ENCODE results near the gene TBC1D22A.
"Not testable (repeated sequence)": the region's sequence is repeated elsewhere in the genome, so short reads cannot be mapped to it uniquely, and the experiment has no call there.

TBC1D22A gene, protein sequence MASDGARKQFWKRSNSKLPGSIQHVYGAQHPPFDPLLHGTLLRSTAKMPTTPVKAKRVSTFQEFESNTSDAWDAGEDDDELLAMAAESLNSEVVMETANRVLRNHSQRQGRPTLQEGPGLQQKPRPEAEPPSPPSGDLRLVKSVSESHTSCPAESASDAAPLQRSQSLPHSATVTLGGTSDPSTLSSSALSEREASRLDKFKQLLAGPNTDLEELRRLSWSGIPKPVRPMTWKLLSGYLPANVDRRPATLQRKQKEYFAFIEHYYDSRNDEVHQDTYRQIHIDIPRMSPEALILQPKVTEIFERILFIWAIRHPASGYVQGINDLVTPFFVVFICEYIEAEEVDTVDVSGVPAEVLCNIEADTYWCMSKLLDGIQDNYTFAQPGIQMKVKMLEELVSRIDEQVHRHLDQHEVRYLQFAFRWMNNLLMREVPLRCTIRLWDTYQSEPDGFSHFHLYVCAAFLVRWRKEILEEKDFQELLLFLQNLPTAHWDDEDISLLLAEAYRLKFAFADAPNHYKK

DNA sequence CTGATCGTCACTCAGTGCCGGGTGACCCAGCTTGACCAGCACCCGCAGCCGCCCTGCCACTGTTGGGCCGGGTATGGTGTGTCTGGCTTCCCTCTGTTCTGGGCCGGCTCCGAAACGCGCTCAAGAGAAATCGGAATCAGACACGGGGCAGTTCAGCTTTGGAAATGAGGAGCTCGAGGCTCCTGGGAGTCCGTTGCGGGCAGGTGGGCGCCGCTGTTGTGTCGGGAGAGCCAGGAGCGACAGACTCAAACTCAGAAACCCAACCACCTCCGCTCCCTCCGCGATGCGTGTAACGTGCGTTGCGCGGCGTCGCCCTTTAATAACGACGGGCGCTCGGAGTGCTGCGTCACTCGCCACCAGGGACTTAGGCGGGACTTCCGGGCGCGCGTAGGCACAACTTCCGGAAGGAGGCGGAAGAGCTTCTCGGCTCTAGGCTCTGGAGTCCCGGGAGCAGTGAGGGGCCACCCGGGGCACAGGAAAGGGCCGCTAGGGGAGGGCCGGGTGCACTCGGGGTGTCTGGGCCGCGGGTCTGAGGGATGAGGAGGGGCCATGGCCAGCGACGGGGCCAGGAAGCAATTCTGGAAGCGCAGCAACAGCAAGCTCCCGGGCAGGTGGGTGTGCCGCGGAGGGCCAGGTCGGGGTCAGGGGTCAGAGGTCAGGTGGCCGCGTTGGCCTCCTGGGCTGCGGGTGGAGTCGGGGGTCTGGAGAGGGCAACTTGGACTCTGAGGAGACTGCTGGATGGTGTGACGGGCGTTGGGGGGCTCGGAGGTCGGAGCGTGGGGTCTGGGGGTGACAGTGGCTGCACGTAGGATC is at the start of gene TBC1D22A:
TSS of gene TBC1D22A (plus strand) at position 413 of the 813 bp plus-strand sequence. CDS start at position 550, 137 bp downstream.
- DNase-seq: peak; percentile 94 to 95

DNA sequence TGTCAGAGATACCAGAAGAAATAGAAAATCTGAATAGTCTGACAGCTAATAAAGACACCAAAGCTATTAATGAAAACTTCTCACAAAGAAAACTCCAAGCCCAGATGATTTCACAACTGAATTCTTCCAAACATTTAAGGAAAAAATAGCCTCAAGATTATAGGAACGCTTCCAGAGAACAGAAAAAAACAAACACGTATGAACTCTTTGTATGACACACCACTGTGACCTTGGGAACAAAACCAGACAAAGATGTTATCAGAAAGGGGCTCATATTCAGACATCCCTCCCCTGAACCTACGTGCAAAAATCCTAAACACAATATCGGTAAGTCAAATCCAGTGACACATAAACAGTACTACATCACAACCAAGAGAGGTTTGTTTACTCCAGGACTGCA is 47.9 kb upstream of the TBC1D22A start:
- no peak for DNase-seq

DNA sequence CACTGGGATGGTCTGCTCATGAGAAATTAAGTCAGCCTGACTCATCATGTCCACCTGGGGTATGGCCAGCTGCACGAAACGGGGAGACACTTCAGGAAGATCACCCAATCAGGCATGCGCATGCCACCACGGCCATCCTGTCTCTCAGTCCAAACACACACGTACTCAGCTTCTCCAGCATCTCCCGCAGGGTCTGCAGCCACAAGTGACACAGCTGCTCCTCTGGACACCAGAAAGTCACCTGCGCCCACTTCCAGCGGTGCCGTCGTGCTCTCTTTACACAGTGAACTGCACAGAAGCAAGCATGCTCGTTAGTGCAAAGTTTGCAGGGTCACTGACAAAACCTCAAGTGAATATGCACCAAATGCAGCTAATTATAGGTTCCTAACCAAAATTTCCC is 42.5 kb upstream of the TBC1D22A start:
- DNase-seq: no peak

DNA sequence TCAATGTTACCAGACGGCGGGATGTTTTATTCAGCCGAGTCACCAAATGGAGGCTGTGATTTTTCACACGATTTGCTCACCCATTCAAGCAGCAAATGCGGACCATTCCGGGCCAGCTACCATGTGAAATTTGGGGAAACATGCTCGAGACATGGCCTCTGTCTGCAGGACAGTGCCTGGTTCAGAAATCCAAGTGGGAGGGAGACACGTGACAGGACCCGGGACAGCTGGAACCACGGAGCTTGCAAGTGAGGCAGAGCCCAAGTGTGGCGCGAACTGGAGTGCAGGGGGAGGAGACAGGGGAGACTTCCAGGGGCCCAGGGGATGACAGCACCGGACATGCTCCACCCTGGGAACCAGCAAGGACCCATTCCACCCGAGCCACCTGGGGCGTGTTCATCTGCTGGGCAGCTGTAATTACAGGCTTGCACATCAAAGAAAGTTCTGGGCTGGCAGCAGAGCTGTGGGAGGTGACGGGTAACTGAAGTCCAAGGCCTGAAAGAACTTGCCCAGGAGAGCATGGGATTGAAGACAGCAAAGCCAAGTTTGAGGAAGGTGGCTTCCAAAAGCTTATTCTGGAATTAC is 40.9 kb upstream of the TBC1D22A start:
- no peak for DNase-seq

DNA sequence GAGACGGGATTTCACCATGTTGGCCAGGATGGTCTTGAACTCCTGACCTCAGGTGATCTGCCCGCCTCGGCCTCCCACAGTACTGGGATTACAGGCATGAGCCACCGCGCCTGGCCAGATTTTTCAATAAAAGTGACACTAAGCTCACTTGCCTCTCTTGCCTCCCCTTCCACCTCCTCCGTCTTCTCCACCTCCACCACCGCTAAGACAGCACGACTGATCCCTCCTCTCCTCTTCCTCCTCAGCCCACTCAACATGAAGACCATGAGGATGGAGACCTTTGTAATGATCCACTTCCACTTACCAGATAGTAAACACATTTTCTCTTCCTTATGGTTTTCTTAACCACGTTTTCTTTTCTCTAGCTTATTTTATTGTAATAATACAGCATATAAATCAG is 38.6 kb upstream of the TBC1D22A start:
- no peak for DNase-seq

DNA sequence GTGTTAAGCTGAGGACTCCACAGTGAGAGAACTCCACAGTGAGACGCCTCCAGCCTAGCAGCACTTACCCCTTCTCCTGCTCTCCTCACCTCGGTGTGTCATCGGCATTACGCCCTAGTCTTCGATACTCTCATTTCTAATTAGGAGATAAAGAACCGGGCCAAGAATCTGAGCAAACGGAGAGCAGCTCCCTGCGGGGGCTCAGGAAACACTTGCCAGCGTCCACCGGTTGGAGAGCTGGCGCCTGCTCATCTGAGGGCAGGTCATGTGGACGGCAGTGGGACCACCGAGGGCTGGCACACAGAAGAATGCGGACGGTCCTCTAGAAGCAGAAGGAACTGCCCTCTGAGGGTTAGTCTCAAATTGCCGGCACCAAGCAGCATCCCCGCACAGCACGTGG is 37.4 kb upstream of the TBC1D22A start:
- no peak for DNase-seq

DNA sequence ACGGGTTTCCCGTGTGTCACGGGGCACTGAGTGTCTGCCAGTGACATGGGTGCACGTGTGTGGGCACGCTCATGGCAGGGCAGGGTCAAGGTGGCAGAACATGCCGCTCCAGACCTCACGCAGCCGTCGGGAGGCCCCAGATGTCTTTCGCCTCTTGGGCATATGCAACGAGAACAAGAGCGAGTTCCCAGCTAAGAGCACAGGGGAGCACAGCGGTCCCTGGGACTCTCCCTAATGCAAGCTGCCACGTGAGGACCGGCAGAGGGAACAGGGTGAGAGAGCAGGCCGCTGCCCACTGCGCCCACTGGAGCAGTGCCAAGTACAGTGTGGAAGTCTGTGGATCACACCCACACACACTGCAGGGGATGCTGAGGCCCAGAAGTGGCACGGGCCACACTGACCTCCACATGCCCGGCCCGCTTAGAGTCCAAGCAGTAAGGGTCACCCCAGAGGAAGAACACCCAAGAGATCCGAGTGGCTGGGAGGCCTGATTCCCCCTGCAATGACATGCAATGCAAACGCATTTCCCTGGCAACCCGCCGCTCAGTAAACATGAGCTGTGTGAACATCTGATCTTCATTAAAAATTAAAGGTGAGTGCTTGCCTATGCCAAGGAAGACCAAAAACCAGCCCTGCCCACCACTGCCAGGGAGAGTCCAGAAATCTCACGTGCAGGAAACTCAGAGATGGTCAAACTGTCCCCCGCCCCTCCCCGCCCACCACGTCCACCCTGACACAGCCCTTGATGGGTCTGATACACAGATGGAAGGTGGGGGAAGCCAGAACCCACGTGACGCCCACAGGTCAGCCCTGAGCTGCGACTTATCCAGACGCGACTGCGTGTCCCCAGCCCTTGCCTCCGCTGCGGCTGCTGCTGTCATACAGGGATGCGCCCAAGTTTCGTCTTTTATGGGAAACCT is 36.1 kb upstream of the TBC1D22A start:
- no peak for DNase-seq

DNA sequence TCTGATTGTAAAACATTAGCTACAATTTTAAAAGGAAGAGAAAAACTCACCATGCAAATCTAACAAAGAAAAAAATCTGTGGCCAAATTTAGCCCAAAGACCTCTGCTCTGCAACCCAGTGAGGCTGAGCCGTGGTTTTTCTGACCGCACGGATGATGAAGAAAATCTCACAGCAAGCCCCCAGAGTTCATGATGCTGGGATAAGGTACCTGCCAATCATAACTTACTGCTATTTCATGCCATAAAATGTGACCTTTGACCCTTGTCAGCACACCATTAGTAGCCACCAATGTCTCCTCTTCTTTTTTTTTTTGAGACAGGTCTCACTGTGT is 35.5 kb upstream of the TBC1D22A start:
- no peak for DNase-seq

DNA sequence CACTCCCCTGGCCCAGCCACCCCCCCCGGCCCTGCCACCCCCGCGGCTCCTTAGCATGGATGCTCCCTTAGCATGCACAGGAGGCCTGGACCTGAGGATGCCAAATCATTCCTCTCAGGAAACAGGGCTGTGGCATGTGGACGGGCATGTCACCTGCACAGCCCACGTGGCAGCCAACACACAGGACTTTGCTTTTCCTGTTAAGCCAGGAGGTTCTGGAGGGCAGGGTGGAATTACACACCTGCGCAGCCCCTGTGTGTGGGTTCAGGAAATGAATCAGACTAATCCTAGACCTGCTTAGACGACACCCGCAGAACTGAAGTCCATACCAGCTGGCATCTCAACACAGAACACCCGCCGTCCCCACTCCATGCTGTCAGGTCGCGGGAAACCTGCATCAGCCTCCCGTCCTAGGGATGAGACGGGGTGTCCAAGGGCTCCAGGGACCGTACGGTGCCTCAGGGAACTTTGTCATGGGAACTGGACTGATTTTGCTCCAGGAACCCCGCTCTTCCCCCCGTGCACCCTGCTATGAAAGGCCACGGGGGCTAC is 34.6 kb upstream of the TBC1D22A start:
- DNase-seq: no peak

DNA sequence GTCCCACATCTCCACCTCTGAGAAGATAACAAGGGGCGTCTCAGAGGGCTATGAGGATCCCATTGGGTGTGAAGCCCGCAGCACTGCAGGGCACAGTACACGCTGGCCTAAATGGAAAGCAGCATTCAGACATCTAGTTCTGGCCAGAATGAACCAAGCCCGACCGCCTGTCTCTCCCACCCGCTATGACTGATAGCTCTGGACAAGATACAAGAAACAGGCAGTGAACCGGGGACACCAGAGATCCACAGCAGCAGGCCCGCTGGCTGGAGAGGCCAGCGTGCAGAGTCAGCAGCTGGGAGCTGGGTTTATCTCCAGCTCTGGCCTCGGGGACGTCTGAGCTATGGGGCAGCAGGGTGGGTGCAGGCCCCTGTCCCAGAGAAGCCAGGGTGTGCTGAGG is 34.0 kb upstream of the TBC1D22A start:
- DNase-seq: no peak

DNA sequence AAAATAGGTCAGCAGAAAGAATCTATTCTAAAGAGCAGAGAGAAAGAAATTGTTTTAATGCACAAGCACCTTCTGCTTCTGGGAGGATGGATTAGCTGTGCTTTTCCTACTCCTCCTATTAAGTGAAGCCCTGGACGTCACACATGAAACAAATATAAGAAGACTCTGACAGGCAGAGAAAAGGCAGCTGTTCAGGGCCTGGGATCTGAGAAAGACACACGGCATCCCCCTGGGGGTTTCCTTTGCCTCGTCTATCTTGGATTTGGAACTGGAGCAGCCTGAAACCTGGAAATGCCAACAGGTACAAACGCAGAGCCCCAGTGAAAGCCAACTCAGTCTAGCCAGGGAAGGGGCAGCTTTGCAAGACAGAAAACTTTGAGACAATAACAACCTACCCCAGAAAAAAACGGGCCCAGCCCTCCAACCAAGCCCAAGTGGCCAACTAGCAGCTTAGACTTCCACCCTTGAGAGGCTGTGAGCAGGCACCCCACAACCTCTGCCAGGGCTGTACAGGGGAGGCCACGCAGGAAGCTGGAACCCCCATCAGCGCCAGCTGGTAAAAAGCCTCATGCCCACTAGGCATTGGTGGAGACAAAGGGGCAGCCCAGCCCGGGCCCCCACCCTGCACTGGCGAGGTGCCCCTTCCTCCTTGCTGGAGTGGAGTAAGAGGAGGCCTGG is 31.7 kb upstream of the TBC1D22A start:
- no peak for DNase-seq

DNA sequence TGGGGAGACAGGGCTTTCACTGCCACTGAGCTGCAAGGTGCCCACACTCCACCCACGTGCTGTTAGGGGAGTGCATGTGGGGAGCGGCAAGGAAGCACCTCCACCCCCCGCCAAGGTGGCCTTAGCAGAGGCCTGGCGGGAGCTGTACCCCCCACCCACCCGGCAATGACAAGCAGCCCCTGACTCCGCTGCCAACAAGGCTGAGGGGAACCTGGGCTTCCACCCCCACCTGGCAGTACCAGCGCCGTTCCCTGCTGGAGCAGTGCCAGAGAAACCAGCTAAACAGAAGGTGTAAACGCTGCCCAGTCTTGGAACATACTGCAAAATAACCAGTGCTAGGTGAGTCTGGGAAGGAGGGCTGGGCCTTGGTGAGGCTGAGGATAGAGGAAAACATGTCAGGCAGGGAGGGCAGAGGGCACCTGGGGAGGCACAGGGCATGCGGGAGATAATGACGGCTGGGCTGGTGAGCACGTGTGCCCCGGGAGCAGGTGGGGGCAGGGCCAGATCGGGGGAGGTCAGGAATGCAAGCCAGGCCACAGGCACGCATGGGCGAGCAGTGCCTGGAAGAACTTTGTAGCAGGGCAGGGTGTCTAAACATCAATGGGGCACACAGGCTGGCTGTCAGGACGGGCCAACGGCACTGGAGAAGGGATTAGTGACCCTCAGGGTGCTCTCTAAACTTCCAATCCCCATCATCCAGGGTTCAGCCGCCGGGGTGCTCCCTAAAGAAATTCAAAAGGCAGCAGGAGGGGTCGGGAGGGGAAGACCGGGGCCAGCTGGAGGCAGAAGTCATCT is 31.0 kb upstream of the TBC1D22A start:
- no peak for DNase-seq

DNA sequence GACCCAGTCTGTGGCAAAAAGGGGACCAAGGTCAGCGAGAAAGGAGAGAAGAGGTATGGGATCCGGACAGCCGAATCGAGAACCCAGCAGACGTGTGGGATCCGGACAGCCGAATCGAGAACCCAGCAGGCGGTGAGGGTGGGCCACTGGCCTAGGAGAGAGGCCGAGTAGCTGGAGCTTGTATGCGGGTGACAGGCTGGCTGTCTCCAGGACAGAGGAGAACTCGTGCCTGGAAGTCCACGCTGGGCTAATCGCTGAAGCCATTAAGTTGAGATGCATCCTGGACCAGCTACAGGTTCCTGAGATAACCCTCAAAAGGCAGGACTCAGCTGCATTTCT is 30.4 kb upstream of the TBC1D22A start:
- DNase-seq: no peak

DNA sequence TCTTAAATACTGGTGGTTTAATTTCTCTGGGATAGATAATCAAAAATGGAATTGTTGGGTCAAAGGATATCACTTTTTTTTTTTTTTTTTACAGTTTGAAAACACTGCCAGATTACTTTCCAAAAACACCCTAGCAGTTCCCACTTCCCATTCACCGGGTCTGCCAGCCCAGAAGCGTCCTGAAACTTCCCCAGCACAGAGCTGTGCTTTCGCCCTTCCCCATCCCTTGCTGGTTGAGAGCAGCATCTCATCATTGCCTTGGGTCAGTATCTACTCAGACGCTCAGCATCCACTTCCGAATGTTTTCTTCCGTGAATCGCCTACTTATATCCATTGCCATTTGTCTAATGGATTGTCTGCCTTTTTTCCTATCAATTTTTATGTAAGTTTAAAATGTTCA is 29.9 kb upstream of the TBC1D22A start:
- DNase-seq: no peak

DNA sequence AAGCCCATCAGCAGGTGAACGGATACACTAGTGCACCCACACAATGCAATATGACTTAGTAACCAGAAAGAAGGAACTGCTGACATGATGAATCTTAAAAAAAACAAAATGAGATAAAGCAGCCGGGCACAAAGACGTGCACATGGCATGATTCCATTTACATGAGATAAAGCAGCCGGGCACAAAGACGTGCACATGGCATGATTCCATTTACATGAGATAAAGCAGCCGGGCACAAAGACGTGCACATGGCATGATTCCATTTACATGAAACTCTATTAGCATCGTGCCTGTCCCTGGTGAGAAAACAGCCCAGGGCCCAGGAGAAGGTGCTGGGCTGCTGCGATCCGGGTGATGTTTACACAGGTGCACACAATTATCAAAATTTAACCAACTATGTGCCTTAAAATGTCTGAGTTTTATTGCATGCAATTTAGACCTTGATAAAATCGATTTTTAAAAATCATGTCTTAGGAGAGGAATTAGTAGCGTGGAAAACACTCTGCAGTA is 28.2 kb upstream of the TBC1D22A start:
- DNase-seq: not testable (repeated sequence)

DNA sequence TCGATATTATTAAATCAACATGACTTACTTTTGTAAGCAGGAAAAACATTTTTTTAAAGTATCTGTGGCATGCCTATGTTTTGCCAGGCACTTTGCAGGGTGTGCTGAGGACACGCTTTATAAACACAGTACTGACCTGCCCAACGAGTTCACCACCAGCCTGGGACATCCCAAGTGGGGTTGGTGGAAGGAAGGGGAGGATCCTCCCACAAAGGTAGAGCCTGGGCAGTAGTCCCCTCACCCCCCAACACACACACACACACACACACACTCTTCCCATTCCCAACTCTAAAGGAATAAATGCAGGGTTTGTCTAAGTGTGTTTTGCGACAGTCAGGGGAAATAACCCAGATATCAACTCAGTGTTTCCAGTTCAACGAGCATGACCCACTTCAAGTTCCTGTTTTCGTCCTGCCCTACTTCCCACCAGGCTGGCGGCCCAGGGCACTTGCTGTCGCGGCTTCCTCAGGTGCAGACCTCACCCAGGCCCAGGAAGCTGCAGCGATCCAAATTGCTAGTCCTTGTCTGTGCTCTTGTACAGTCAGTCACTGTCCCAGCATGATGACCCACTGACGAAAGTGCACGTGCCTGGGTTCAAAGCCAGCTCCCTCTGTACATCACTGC is 27.5 kb upstream of the TBC1D22A start:
- DNase-seq: peak; percentile 78 to 80

DNA sequence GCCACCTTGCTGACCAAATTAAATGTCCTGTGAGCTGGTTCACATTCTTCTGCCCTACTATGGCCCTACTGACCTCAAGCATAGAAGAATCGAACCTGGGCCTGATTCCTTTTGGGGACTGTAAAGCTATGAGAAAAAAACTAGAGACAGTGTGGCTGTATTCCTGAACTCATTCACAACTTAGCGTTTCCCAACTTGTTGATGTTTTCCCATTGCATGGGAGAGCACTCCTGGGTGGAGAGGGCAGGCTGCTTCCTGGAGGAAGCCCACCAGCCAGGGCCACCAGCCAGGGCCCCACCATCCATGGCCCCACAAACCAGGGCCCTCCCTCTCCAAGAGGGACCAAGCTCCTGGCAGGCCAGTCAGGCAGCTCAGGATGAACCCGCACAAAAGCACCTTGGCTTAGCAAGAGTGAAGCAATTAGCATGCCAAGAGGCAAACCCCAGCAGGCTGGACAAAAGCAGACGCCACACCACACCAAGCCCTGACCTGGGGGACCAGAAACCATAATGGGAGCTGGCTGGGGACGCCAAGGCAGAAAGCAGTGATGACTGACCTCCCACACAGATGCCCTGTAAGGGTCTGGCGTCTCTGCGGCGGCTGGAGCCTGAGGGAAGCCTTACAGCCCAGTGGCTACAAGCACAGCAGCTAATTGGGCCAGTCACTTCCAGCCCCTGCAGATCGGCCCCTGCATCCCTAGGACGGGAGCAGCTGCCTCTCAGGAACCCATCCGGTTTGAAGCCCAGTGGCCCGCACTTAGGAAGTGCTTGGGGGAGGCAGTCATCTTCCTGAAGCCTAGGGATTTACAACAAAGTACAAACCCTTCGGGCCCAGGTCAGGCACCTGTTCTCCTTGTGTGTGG is 26.5 kb upstream of the TBC1D22A start:
- no peak for DNase-seq

DNA sequence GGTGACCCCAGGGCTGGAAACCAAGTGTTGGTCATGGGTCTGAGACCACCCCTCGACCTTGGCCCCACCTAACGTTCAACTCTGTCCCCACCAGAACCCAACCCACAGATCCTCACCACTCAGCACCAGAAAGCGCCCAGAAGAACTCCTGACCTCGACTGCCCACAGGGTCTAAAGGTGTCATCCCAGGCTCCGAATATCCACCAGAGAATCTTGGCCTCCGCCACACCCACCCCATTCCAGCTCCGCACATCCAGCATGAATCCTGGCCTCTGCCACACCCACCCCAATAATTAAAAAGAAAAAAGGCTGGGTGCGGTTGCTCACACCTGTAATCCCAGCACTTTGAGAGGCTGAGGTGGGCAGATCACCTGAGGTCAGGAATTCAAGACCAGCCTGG is 25.7 kb upstream of the TBC1D22A start:
- no peak for DNase-seq

All from CD4-positive, alpha-beta T cell treated with Interleukin-4 for 1 hour (primary cell).